GM12875 (cell line): Measurements from ENCODE around the gene PLOD2.

Source experiments
- H3K4me3 ChIP-seq: one replicate; pipeline ENCODE4 v1.5.1; 2011; ENCODE audit warnings: low read depth, low read length, control low read depth
- CTCF ChIP-seq: IDR thresholded peaks from 2 replicates; pipeline ENCODE4 v1.5.1; 2011; ENCODE audit warnings: low read depth, mild to moderate bottlenecking, control low read depth, inconsistent platforms, low read length, moderate library complexity, borderline replicate concordance; ENCODE audit not compliant: insufficient read depth

Gene PLOD2

DNA sequence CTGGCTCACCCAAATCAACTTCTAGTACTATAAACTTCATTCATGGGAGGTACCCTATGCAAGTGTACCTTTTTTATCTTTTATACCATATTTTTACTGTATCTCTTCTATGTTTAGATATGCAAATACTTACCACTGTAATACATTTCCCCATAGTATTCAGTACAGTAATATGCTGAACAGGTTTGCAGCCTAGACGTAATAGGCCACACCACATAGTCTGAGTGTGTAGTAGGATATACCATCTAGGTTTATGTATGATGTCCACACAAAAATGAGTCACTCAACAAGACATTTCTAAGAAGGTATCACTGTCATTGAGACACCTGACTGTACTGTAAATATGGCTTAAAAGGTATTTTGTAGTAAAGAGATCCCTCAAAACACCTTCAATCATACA is 124.7 kb downstream of the PLOD2 start:
- TF ChIP-seq CTCF: no peak
- H3K4me3 ChIP-seq: no peak overlapping the region

DNA sequence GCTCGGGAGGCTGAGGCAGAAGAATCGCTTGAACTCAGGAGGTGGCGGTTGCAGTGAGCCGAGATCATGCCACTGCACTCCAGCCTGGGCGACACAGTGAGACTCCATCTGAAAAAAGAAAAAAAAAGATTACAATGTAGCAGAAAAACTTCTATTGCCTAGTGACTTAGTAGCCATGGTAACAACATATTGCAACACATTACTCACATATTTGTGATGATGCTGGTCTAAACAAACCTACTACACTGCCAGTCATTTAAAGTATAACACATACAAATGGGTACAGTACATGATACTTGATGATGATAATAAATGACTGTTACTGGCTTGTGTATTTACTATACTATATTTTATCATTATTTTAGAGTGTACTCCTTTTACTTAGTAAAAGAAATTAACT is 125.6 kb downstream of the PLOD2 start:
- no peak for TF ChIP-seq CTCF
- H3K4me3 ChIP-seq: no peak overlapping the region

- TF ChIP-seq CTCF: no peak
Measured at GRCh38 chr3:146033950-146034349, 127.0 kb downstream of the PLOD2 start.

GRCh38 chr3:146026547-146026946 is 134.4 kb downstream of the PLOD2 start:
- no peak for TF ChIP-seq CTCF
- H3K4me3 ChIP-seq: no peak overlapping the region

More at GRCh38 chr3:146033950-146034349, 127.0 kb downstream of the PLOD2 start:
- no peak overlapping the region for H3K4me3 ChIP-seq

GRCh38 chr3:146024260-146024659 is 136.7 kb downstream of the PLOD2 start:
- TF ChIP-seq CTCF: no peak
- no peak overlapping the region for H3K4me3 ChIP-seq

GRCh38 chr3:146020969-146021368 is 140.0 kb downstream of the PLOD2 start:
- no peak for TF ChIP-seq CTCF
- H3K4me3 ChIP-seq: no peak overlapping the region

DNA sequence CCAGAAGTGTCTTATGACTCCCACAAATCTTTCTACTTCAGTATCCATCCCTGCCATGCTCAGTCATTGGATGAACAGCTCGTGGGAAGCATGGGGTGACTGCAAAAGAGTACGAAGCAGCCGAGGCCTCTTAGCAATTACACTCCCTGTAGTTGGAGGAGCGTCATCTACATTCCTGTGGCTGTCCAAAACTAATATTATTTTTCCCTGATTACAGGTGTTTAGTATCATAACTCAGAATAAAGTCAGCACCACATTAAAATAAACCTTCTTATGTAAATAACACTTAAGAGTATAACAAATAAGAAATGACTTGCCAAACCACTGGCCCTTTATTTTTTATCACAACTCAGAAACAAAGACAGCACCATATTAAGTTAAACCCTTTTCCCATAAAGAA is 141.5 kb downstream of the PLOD2 start:
- no peak overlapping the region for H3K4me3 ChIP-seq
- TF ChIP-seq CTCF: no peak
